K562 (cell line): ENCODE data around the gene CPZ. TPM values are rescaled to one million over a fixed set of nuclear protein-coding genes. Genes with fewer than 3 reads are reported as not detected.

Experiments
- ATAC-seq: fragments of 200-7000 bp; cut with Tn5 transposase; 3 replicates; pipeline ENCODE4 v1.9.1; 2020; ENCODE audit warnings: moderate library complexity
- BruUV-seq: library from RNA; stranded (reverse); fragments of 400-500 nt; replicated peaks from 2 replicates; lab custom pipeline; 2021; lab: Mats Ljungman, UMichigan
- CTCF ChIA-PET: fragments of 300-600 bp; formaldehyde crosslinking; extraction: SDS; loops from one replicate; lab custom pipeline; 2021; ENCODE audit warnings: low intra/inter-chr PET ratio; lab: Yijun Ruan, JAX
- POLR2A ChIA-PET: fragments of 300-600, 350-650 bp; sonication (Branson Sonifier 250); formaldehyde crosslinking; extraction: SDS; loops from one replicate; lab custom pipeline; 2021; ENCODE audit warnings: antibody characterized with exemption, inconsistent platforms; lab: Yijun Ruan, JAX
- DNase-seq, 4 experiments: peaks; one replicate each; pipeline versions ENCODE4 v3.0.0 to v3.0.0-alpha.2; 2011 to 2018; ENCODE audit warnings: low spot score in 3 of 4, mixed read lengths in 3 of 4; ENCODE audit errors: extremely low read depth in 1 of 4
- FAIRE-seq: peaks from 2 replicates; lab custom pipeline; 2011; peaks lifted over from hg19 to GRCh38; lab: Jason Lieb, UNC
- H2AFZ ChIP-seq: 2 replicates; pipeline ENCODE4 v1.6.0; 2011; ENCODE audit warnings: low read depth, low read length, control low read depth, inconsistent platforms
- H3K27ac ChIP-seq: fragments of 200-600 bp; 3 replicates; pipeline ENCODE4 v1.8.0; 2011; ENCODE audit warnings: low read depth, mild to moderate bottlenecking, control low read depth, inconsistent platforms, low read length, moderate library complexity, mixed read lengths; ENCODE audit errors: extremely low read depth
- H3K27me3 ChIP-seq, 2 experiments: fragments of 300-600 bp in 1 of 2; 2 replicates in 1 of 2; 3 replicates in 1 of 2; pipeline versions ENCODE4 v1.6.0 to v1.8.0; 2011; ENCODE audit warnings: inconsistent platforms in 2 of 2, low read length in 2 of 2, mild to moderate bottlenecking in 1 of 2, mixed read lengths in 1 of 2, moderate library complexity in 1 of 2; ENCODE audit not compliant: control insufficient read depth in 2 of 2, insufficient read depth in 2 of 2
- H3K36me3 ChIP-seq: fragments of 300-600 bp; 3 replicates; pipeline ENCODE4 v1.8.0; 2011; ENCODE audit warnings: mild to moderate bottlenecking, low read length, inconsistent platforms; ENCODE audit not compliant: control insufficient read depth, insufficient read depth
- H3K4me1 ChIP-seq, 2 experiments: fragments of 200-600 bp in 1 of 2; replicated peaks in 1 of 2; 2 replicates in 1 of 2; 3 replicates in 1 of 2; pipeline versions ENCODE4 v1.5.1 to v1.8.0; 2011; ENCODE audit warnings: inconsistent platforms in 2 of 2, low read length in 2 of 2, mild to moderate bottlenecking in 1 of 2, mixed read lengths in 1 of 2, moderate library complexity in 1 of 2; ENCODE audit not compliant: control insufficient read depth in 2 of 2, insufficient read depth in 2 of 2
- H3K4me2 ChIP-seq: 2 replicates; pipeline ENCODE4 v1.6.1; 2011; ENCODE audit warnings: low read length, control low read depth, inconsistent platforms, mixed read lengths; ENCODE audit not compliant: insufficient read depth
- H3K4me3 ChIP-seq: fragments of 200-600 bp; sonication (generic), shearing (Covaris generic); 2 replicates; pipeline ENCODE4 v1.5.1; 2016; ENCODE audit warnings: control low read depth, inconsistent platforms
- H3K79me2 ChIP-seq: fragments of 200-600 bp; 3 replicates; pipeline ENCODE4 v1.8.0; 2011; ENCODE audit warnings: low read length, inconsistent platforms; ENCODE audit not compliant: control insufficient read depth, insufficient read depth
- H3K9ac ChIP-seq, 2 experiments: 2 replicates each; pipeline versions ENCODE4 v1.6.0 to v1.6.1; 2011; ENCODE audit warnings: low read depth in 2 of 2, low read length in 2 of 2, control low read depth in 1 of 2, inconsistent platforms in 1 of 2, mild to moderate bottlenecking in 1 of 2, mixed read lengths in 1 of 2; ENCODE audit not compliant: insufficient read depth in 1 of 2
- H3K9me1 ChIP-seq: one replicate; pipeline ENCODE4 v1.6.0; 2011; ENCODE audit warnings: inconsistent platforms, mild to moderate bottlenecking, low read length, moderate library complexity; ENCODE audit not compliant: control insufficient read depth, insufficient read depth
- H3K9me3 ChIP-seq: replicated peaks from 2 replicates; pipeline ENCODE4 v1.5.1; 2011; ENCODE audit warnings: low read depth, low read length, inconsistent platforms; ENCODE audit not compliant: control insufficient read depth, insufficient read depth
- H4K20me1 ChIP-seq: replicated peaks from 2 replicates; pipeline ENCODE4 v1.6.1; 2011; ENCODE audit warnings: low read length, inconsistent platforms, mixed read lengths; ENCODE audit not compliant: control insufficient read depth, insufficient read depth
- GTF2A2 ChIP-seq: IDR thresholded peaks from 2 replicates; pipeline ENCODE4 v1.6.1; 2016; ENCODE audit warnings: mild to moderate bottlenecking, missing genetic modification characterization, missing compliant biosample characterization
- MCM2 ChIP-seq: fragments of 450-650 bp; IDR thresholded peaks from 2 replicates; pipeline ENCODE4 v1.6.1; 2017; ENCODE audit warnings: low read depth, mild to moderate bottlenecking
- SIN3A ChIP-seq, 2 experiments: fragments of 150-350 bp in 1 of 2; IDR thresholded peaks; 2 replicates each; pipeline ENCODE4 v1.6.1; 2011 to 2016; ENCODE audit warnings: borderline replicate concordance in 2 of 2, low read depth in 2 of 2, low read length in 2 of 2, mild to moderate bottlenecking in 2 of 2, moderate library complexity in 2 of 2; ENCODE audit not compliant: control insufficient read depth in 1 of 2
- SMAD3 ChIP-seq: fragments of 450-650 bp; formaldehyde crosslinking; conservative IDR thresholded peaks from 2 replicates; pipeline ENCODE4 v1.4.0; 2020; ENCODE audit warnings: mild to moderate bottlenecking
- ZBTB1 ChIP-seq: sonication (generic); formaldehyde crosslinking; IDR thresholded peaks from 2 replicates; pipeline ENCODE4 v1.8.1; 2023; ENCODE audit warnings: missing genetic modification reagents, low read depth, mild to moderate bottlenecking, borderline replicate concordance
- ZNF12 ChIP-seq: sonication (generic); formaldehyde crosslinking; IDR thresholded peaks from 2 replicates; pipeline ENCODE4 v1.4.0; 2020; ENCODE audit warnings: mild to moderate bottlenecking, missing genetic modification reagents
- WGBS: fragments of 100-300 bp; shearing (Covaris generic); methylation state at CpG from one replicate; pipeline ENCODE4 v1.1.6; 2016; ENCODE audit warnings: low coverage, mixed read lengths; ENCODE audit not compliant: insufficient coverage; ENCODE audit errors: missing lambda C conversion rate; 5-methylcytosine and 5-hydroxymethylcytosine counted together
- in situ Hi-C: fragments of 300-500 bp; cut with MboI; formaldehyde crosslinking; loops from 4 replicates; pipeline ENCODE4 v1.15.0; 2018; ENCODE audit warnings: inconsistent platforms, mixed read lengths
- intact Hi-C: fragments of 100-400 bp; cut with micrococcal nuclease; formaldehyde crosslinking; loops from 2 replicates; pipeline ENCODE4 v1.14.2; 2022
- polyA plus RNA-seq, 8 experiments: library from polyadenylated mRNA; depleted of rRNA in 4 of 8; stranded (reverse) in 5 of 8; unstranded in 3 of 8; fragments of >200 nt; fragmentation: Nextera tagmentation in 2 of 8; fragmentation: Illumina TruSeq in 1 of 8; extraction: Ambion mirVana in 2 of 8; extraction: Trizol in 1 of 8; gene quantifications; 2 replicates each; pipeline versions ENCODE4 v1.2.1 to v1.2.3, GENCODE V29; 2011 to 2014; ENCODE audit warnings: inconsistent platforms in 1 of 8, missing spikeins in 1 of 8
- total RNA-seq, 7 experiments: library from RNA; depleted of rRNA in 6 of 7; stranded (reverse); fragments of >200 nt in 6 of 7; fragmentation: Illumina TruSeq in 2 of 7; extraction: Trizol in 2 of 7; gene quantifications; 2 replicates each; pipeline versions ENCODE4 v1.2.1 to v1.2.3, GENCODE V29; 2011 to 2021; ENCODE audit warnings: low replicate concordance in 1 of 7
- TF ChIP-seq, protein P1 (sequence below), 2 experiments: IDR thresholded peaks; 2 replicates each; pipeline ENCODE4 v1.6.1; 2012; ENCODE audit warnings: improper control_type of control experiment in 2 of 2, low read depth in 2 of 2, low read length in 2 of 2, borderline replicate concordance in 1 of 2
- TF ChIP-seq, protein P2 (sequence below): fragments of 250-450 bp; sonication (Bioruptor Pico); IDR thresholded peaks from 2 replicates; pipeline ENCODE4 v1.4.0; 2020; ENCODE audit warnings: mild to moderate bottlenecking, moderate library complexity

Gene CPZ
- total and polyA plus RNA-seq, 9 of the 15 experiments (the other 6 are each of a cell fraction or from before 2014, with no cell fraction given) = 0.06 to 2.2 (median 1.2) TPM; not detected in 1

GRCh38 chr4:8618421-8618820, 25.9 kb downstream of the CPZ start:
- no peak for ATAC-seq
- no peak overlapping the region for H3K4me2 ChIP-seq
- no peaks in the 10 kb centered on the region for H3K9me3 ChIP-seq
- no peaks in the 10 kb centered on the region for H4K20me1 ChIP-seq
- DNase-seq = no peak
- H3K9ac ChIP-seq = no peak overlapping the region
- in situ Hi-C loops (no loop called here), intact Hi-C loops (no loop called here)
- no peaks in the 10 kb centered on the region for H3K79me2 ChIP-seq
- H2AFZ ChIP-seq = no peak overlapping the region
- H3K27me3 ChIP-seq = peaks cover 0 to 37% of the 10 kb centered on the region in 2 experiments; a peak in 3 of 5 replicates
- no peaks in the 10 kb centered on the region for H3K9me1 ChIP-seq
- no peaks in the 10 kb centered on the region for H3K36me3 ChIP-seq
- BruUV-seq = no TSS peak
- ChIA-PET CTCF (no interaction called here), POLR2A (interaction anchor here (0.7 kb wide), 1 partner anchor 581 kb away, joined by 3 read pairs; no protein-coding TSS in a partner anchor)
- WGBS = 18% methylated on average over 15 of the region's 15 CpGs
- H3K27ac ChIP-seq = no peak overlapping the region
- no peak for FAIRE-seq
- no peak for TF ChIP-seq SMAD3
- no peaks in the 10 kb centered on the region for H3K4me1 ChIP-seq
- no peak overlapping the region for H3K4me3 ChIP-seq

DNA sequence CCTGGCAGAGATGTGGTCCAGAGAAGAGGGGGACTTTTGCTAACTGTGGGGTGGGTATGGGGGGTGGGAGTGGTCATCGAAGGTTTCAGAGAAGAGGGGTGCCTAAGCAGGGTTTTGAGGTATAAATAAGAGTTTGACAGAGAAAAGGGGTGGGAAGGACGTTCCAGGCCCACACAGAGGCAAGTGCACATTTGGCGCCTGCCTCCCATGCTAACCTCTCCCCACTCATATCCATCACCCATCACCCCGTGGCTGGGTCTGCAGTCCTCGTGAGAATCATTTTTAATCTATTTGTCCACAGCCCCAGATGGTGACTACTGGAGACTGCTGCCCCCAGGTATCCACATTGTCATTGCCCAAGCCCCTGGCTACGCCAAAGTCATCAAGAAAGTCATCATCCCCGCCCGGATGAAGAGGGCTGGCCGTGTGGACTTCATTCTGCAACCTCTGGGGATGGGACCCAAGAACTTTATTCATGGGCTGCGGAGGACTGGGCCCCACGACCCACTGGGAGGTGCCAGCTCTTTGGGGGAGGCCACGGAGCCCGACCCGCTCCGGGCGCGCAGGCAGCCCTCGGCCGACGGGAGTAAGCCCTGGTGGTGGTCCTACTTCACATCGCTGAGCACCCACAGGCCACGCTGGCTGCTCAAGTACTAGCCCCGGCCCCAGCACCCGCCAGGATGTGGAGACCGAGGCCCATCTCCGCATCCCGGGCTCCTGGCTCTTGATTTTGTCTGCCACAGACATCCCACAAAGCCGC, 26.6 kb downstream of the CPZ start:
- 45% methylated on average over 26 of the region's 28 CpGs for WGBS
- no peaks in the 10 kb centered on the region for H3K9me1 ChIP-seq
- H3K4me2 ChIP-seq = no peak overlapping the region
- H3K9me3 ChIP-seq = no peaks in the 10 kb centered on the region
- ATAC-seq = no peak
- no peaks in the 10 kb centered on the region for H3K36me3 ChIP-seq
- intact Hi-C loops (no loop called here), in situ Hi-C loops (no loop called here)
- no peak overlapping the region for H3K9ac ChIP-seq
- FAIRE-seq = no peak
- no peaks in the 10 kb centered on the region for H3K79me2 ChIP-seq
- peaks cover 0 to 37% of the 10 kb centered on the region in 2 experiments; a peak in 3 of 5 replicates for H3K27me3 ChIP-seq
- CTCF ChIA-PET = no interaction called here
- no peak for DNase-seq
- H3K4me3 ChIP-seq = no peak overlapping the region
- POLR2A ChIA-PET = interaction anchor here (0.5 to 1.1 kb wide), 4 partner anchors 16 to 581 kb away, joined by 3 to 4 read pairs (median 3); no protein-coding TSS in a partner anchor
- H2AFZ ChIP-seq = no peak overlapping the region
- H4K20me1 ChIP-seq = no peaks in the 10 kb centered on the region
- no TSS peak for BruUV-seq
- no peaks in the 10 kb centered on the region for H3K4me1 ChIP-seq
- H3K27ac ChIP-seq = no peak overlapping the region
- TF ChIP-seq, protein P1, sequence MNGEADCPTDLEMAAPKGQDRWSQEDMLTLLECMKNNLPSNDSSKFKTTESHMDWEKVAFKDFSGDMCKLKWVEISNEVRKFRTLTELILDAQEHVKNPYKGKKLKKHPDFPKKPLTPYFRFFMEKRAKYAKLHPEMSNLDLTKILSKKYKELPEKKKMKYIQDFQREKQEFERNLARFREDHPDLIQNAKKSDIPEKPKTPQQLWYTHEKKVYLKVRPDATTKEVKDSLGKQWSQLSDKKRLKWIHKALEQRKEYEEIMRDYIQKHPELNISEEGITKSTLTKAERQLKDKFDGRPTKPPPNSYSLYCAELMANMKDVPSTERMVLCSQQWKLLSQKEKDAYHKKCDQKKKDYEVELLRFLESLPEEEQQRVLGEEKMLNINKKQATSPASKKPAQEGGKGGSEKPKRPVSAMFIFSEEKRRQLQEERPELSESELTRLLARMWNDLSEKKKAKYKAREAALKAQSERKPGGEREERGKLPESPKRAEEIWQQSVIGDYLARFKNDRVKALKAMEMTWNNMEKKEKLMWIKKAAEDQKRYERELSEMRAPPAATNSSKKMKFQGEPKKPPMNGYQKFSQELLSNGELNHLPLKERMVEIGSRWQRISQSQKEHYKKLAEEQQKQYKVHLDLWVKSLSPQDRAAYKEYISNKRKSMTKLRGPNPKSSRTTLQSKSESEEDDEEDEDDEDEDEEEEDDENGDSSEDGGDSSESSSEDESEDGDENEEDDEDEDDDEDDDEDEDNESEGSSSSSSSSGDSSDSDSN (IDR thresholded peaks at IDR 0.05; ENCODE audit: borderline replicate concordance in 1 of 2, low read depth in 2 of 2, low read length in 2 of 2) = no peak
- TF ChIP-seq ZNF12 (CRISPR knock-in tag) (no peak), GTF2A2 (tag) (no peak), SIN3A (IDR thresholded peaks at IDR 0.05; ENCODE audit: borderline replicate concordance in 2 of 2, control insufficient read depth in 1 of 2, low read depth in 2 of 2, low read length in 2 of 2) (no peak), MCM2 (no peak), ZBTB1 (CRISPR knock-in tag) (no peak)
- TF ChIP-seq, protein P2, sequence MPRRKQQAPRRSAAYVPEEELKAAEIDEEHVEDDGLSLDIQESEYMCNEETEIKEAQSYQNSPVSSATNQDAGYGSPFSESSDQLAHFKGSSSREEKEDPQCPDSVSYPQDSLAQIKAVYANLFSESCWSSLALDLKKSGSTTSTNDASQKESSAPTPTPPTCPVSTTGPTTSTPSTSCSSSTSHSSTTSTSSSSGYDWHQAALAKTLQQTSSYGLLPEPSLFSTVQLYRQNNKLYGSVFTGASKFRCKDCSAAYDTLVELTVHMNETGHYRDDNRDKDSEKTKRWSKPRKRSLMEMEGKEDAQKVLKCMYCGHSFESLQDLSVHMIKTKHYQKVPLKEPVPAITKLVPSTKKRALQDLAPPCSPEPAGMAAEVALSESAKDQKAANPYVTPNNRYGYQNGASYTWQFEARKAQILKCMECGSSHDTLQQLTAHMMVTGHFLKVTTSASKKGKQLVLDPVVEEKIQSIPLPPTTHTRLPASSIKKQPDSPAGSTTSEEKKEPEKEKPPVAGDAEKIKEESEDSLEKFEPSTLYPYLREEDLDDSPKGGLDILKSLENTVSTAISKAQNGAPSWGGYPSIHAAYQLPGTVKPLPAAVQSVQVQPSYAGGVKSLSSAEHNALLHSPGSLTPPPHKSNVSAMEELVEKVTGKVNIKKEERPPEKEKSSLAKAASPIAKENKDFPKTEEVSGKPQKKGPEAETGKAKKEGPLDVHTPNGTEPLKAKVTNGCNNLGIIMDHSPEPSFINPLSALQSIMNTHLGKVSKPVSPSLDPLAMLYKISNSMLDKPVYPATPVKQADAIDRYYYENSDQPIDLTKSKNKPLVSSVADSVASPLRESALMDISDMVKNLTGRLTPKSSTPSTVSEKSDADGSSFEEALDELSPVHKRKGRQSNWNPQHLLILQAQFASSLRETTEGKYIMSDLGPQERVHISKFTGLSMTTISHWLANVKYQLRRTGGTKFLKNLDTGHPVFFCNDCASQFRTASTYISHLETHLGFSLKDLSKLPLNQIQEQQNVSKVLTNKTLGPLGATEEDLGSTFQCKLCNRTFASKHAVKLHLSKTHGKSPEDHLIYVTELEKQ (CRISPR knock-in tag) = no peak
